ENCODE results near the gene FRY.
A peak's percentile ranks its signal among the peaks of the same experiment; 100 is the strongest.
"Not testable (repeated sequence)": the region's sequence is repeated elsewhere in the genome, so short reads cannot be mapped to it uniquely, and the experiment has no call there.

Gene FRY

DNA sequence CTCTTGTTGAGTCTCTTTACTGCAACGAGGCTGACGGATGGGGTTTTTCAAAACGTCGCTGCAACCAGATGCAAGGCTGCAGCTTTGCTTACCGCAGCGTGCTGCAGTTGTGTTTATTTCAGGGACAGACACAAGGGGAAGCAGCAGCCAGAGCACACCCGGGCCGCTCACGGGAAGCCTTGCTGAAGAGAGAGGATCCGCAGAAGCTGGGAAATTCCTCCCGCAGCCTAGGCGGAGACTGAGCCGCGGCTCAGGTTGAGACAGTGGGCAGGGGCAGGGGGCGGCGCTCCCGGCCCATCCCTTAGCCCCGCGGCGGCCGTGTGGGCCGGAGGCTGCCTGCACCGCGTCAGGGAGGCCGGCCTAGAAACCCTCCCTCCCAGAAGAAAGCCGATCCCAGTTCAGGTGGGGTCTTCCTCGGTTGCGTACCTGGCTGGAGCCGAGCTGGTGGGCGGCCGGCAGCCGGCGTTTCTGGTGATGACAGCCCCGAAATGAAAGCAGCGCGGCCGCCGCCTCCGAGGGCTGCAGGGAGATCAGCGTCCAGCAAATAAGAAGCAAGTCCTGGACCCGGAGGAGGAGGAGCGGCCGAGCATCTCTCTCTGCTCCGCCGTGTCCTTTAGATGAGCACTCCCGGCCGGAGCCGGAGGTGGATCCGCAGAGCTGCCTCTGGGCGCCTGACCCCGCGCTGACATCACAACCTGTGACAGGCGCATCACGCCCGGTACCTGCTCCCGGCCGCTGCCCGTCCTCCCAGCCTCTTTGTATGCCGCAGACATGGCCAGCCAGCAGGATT, at the start of gene FRY:
Gene FRY (plus strand): TSS at position 750 of the 790 bp plus-strand sequence. CDS start 22 bp downstream, at position 772.
- DNase-seq (ENCODE audit: low read depth in 1 of 2, low spot score in 1 of 2): peak; percentile 3 to 5

DNA sequence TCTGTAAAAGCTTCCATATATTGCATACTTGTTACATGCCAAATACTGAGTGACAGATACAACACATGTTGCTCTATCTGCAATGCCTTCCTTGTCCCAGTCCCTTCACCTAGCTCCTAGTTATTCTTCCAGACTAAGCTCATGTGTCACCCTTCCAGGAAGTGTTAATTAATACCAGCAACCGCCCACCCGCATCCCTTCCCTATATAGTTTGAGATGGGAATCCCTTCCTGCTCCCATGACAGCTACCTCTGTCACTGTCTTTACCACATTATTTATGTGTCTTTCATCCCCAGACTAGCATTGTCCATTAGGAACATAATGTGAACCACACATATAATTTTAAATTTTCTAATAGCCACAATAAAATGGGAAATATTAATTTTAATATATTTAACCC, 49.5 kb upstream of the FRY start:
- no peak for DNase-seq (ENCODE audit: low read depth in 1 of 2, low spot score in 1 of 2)

DNA sequence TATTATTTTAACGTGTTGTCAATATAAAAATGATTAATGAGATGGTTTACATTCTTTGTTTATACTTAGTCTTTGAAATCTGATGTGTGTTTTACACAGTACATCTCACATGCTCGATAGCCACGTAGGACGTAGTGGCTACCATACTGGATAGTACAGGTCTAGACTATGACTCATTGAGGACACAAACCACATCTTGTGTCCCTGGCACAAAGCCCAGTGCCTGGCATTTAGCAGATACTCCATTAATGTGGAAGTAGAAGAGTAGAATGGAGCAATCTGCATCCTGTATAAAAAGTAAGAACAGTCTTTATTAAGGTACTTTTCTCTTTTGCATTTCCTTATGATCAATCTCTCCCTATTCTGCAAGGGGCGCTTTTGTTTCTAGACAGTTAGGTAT, 49.0 kb upstream of the FRY start:
- no peak for DNase-seq (ENCODE audit: low read depth in 1 of 2, low spot score in 1 of 2)

DNA sequence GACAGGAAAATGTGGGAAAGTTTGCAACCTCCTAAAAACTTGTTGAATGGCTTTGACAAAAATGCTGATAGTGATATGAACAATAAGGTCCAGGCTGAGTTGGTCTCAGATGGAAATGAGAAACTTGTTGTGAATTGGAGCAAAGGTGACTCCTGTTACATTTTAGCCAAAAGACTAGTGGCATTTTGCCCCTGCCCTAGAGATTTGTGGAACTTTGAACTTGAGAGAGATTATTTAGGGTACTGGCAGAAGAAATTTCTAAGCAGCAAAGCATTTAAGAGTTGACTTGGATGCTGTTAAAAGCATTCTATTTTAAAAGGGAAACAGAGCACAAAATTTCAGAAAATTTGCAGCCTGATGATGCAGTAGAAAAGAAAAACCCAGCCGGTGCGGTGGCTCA, 47.9 kb upstream of the FRY start:
- DNase-seq (ENCODE audit: low read depth in 1 of 2, low spot score in 1 of 2): not testable (repeated sequence)

DNA sequence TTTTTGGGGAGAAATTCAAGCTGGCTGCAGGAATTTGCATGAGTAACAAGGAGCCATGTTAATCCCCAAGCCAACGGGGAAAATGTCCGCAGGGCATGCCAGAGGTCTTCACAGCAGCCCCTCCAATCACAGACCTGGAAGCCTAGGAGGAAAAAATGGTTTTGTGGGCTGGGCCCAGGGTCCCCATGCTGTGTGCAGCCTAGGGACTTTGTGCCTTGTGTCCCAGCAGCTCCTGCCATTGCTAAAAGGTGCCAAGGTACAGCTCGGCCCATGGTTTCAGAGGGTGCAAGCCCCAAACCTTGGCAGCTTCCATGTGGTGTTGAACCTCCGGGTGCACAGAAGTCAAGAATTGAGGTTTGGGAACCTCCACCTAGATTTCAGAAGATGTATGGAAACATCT, 47.2 kb upstream of the FRY start:
- DNase-seq (ENCODE audit: low read depth in 1 of 2, low spot score in 1 of 2): not testable (repeated sequence)

DNA sequence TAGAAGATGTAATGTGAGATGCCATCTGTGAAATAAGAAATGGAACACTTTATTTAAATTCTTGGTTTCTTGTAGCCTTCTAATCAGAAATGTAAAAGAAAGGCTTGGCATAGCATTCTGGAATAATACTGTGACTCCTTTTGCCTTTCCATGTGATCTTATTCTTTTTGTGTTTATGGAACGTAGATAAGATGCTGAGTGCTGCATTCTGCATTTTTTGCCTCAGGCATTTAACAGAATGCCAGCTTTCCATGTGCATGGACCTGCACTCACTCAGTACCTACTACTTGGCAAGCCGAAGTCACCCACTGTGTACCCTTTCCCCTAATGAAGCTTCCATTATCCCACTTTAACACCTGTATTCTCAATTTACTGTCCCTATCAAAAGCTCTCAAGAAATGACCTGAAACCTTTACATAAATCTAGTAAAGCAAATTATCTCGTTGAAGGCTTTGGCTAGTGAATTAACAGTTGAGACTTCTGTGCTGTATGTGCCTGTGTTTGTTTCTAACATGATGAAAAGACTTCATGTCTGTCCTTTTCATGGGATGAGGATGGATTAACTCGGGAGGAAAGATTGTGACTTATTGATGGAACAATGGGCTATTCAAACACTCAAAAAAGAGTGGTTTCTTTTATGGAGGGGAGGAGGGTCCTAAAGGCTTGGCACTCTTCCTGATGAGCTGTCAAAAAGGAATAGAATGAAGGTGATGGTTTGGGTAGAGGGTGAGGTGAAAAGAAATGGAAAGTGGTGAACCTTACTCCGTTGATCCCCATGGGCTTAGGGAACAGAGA, 44.7 kb upstream of the FRY start:
- no peak for DNase-seq (ENCODE audit: low read depth in 1 of 2, low spot score in 1 of 2)

DNA sequence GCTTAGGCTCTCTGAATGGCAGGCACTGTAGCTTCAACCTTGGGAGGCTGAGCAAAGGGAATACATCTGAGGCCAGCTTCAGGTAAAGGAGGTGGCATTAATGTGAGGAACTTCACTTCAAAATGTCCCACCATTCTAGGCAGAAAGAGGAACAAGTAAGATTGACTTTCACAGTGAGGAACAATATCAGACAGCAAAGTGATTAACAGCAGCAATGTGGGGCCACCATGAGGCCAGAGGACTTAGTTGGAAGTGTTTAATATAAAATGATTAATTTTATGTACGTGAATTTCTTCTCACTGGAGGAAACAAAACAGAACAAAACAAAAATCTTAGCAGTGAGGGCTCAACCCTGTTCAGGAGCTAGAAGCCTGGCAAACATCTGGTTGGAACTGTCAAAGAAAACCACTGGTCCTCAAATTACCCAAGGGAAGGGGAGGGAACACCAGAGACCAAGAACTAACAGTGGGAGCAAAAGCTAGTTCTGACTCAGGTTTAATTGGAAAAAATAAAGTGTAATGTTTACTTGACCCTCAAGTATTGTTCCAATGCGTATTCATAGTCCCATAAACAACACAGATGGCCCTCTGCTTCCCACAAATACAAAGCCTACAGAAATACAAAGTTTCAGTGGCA, 43.9 kb upstream of the FRY start:
- no peak for DNase-seq (ENCODE audit: low read depth in 1 of 2, low spot score in 1 of 2)

DNA sequence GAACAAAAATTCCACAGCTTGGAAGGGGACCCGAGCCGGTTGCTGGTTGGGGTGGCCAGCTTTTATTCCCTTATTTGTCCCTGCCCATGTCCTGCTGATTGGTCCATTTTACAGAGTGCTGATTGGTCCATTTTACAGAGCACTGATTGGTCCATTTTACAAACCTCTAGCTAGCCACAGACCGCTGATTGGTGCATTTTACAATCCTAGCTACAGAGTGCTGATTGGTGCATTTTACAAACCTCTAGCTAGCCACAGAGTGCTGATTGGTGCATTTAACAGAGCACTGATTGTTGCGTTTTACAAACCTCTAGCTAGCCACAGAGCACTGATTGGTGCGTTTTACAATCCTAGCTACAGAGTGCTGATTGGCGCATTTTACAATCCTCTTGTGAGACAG, 37.2 kb upstream of the FRY start:
- DNase-seq (ENCODE audit: low read depth in 1 of 2, low spot score in 1 of 2): not testable (repeated sequence)

DNA sequence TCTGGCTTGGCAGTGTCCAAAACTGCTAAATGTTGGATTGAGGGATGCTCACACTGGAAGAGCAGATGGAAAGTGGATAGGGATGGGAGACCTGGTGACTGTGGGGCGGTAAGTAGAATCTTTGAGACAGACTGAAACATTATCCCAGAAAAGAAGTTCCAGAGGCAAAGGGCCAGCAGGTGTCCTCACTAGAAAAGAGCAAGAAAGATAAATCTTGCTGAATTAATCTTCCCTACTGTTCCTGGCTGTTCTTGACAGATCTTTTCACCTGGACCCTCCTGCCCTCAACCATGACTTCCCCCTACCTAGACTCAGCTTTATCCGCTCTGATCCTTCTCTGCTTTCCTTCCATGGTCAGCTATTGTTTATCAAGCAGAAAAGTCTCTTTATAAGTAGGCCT, 35.0 kb upstream of the FRY start:
- no peak for DNase-seq (ENCODE audit: low read depth in 1 of 2, low spot score in 1 of 2)

DNA sequence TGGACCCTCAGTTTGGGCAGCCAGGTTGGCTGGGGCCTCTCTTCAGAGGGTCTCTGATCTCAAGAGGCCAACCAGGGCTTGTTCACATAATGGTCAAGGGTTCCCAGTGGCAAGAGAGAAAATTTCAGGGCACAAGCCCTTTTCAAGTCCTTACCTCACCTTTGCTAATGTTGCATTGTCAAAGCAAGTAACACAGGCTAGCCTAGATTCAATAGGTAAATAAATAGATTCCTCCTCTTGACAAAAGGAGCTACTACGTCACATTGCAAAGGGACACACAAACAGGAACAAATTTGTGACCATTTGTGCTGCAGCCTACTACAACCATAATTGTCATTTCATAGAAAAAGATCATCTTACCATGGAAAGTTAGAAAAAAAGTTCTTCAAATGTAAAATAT, 33.9 kb upstream of the FRY start:
- no peak for DNase-seq (ENCODE audit: low read depth in 1 of 2, low spot score in 1 of 2)

DNA sequence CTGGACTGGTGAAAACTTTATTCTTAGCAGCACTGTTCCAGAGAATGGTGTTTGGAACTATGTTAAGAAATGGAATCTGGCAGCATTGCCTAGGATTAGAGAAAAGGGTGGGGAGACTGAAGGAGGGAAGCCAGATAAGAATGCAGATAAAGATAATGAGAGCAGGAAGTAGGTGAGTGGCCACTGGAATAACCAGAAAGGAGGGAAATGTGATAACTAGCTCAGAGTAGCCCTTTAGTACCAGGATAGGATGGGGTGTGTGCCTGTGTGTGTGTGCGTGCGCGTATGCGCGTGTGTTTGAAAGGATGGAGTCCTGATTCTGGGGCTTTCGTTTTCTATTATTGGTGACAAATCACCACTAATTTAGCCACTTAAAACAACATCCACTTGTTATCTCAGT, 33.4 kb upstream of the FRY start:
- no peak for DNase-seq (ENCODE audit: low read depth in 1 of 2, low spot score in 1 of 2)

DNA sequence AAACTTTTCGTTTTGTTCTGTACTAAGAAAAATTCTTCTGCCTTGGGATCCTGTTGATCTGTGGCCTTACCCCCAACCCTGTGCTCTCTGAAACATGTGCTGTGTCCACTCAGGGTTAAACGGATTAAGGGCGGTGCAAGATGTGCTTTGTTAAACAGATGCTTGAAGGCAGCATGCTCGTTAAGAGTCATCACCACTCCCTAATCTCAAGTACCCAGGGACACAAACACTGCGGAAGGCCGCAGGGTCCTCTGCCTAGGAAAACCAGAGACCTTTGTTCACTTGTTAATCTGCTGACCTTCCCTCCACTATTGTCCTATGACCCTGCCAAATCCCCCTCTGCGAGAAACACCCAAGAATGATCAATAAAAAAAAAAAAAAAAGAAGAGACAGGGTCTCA, 30.8 kb upstream of the FRY start:
- not testable (repeated sequence) for DNase-seq (ENCODE audit: low read depth in 1 of 2, low spot score in 1 of 2)

DNA sequence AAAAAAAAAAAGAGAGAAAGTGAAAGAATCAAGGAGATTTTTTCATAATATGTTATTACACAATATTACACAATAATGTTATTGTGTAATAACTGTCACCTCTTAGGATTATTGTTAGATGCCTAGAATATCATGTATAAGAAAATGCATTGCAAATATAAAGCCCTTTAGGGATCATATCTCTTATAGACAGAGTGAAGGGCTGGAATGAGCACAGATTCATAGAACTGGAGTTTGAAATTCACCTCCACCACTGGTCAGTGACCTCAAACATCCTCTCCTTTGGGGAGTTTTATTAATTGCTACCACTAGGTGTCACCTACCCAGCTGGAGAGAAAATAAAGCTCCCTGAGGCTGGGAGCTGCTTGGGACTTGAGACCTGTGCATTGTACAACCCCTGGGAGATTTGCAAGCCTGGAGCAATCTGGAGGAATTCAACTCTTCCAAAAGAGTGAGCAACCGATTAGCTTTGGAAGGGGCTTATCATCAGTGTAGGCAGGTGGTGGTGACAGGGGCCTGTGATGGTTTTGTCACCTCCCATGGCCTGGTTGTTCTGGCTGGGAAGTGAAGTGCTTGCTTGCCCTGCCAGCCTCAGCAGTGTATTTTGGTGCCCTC, 30.3 kb upstream of the FRY start:
- DNase-seq (ENCODE audit: low read depth in 1 of 2, low spot score in 1 of 2): no peak

DNA sequence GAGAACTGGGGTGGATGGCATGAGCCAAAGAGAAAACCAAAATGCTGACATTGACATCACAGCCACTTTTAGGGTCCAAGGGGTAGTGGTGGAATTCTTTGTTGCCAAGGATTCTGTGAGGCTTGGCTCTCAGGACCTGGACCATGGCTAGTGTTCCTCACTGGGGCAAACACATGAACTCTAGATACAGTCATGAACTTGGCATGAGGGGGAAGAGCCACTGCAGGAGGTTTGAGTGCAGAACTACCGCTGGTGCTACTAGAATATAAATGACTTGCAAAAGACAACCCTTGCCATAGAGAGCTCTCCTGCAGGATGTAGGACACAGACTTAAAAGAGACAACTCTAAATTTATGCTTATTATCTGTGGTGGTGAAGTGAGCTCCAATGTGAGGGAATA, 29.8 kb upstream of the FRY start:
- no peak for DNase-seq (ENCODE audit: low read depth in 1 of 2, low spot score in 1 of 2)

DNA sequence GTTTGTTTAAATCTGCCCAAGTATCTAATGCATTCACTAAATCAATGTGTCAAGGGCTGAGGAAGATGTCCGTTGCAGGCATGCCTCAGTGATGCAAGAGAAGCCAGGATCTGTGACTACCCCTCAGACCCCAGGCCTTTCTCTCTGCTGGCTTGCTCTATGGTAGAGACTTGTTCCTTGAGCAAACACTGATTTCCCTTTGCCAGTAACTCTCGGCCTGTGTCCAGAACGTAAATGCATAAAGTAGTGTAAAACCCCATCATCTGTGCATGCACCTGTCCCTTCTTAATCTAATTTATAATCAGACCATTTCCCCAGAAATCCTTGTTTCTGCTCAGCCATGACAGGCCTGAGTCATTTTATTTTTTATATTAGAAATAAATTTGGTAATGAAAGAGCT, 28.7 kb upstream of the FRY start:
- no peak for DNase-seq (ENCODE audit: low read depth in 1 of 2, low spot score in 1 of 2)

DNA sequence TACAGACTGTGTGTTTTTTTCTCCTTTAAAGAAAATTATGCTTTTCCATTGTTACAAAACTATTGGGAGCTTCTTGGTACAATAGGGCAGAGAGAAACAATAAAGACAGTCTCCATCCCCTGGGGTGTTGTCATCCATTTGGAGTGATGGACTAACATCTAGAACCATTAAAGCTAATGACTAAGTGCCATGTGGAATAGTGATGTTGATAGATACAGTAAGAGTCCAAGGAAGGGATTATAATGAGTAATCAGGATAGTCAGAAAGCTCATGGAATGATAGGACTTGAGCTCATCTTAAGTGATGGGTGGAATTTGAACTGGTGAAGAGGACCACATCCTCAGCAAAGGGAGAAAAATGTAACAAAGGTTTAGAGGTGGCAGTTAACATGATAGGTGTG, 24.1 kb upstream of the FRY start:
- no peak for DNase-seq (ENCODE audit: low read depth in 1 of 2, low spot score in 1 of 2)

DNA sequence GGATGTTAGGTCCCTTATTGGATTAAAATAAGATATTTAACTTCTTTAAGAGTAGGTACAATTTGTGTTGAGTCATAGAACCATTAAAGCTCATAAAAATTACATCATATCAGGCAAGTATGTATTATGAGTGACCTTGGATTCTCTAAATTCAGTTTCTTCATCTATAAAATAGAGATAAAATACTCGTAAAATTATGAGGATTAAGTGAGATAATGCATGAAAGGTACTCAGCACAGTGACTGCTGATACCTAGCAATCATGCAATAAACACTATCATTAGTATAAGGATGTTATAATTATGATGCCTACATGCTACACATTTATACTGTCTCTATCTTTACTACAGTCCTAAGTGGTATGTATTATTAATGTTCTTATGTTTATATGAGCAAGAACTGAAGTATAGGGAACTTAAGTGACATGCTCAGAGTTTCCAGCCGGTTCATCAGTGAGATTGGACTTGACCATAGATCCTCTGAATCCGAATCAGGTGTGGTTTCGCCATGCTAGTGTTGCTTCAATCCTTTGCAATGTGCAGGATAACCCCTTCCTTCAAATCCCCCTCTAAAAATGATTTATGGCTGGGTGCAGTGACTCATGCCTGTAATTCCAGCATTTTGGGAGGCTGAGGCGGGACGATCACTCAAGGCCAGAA, 22.9 kb upstream of the FRY start:
- DNase-seq (ENCODE audit: low read depth in 1 of 2, low spot score in 1 of 2): no peak

DNA sequence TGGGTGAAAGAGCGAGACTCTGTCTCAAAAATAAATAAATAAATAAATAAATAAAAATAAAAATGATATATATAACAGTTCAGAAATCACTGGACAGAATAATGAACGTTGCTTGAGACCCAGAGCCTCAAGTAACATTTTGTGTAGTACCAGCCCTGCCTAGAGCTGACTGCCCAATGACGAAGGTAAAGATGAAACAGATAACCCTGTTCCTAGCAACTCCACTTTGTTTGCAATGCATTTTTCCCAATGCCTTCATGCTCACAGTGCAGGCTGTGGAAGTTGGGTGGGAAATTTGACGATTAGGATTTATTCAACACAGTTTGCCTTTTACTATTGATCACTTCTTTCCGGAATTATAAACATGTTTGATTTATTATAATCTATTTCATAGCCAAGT, 22.2 kb upstream of the FRY start:
- DNase-seq (ENCODE audit: low read depth in 1 of 2, low spot score in 1 of 2): no peak

DNA sequence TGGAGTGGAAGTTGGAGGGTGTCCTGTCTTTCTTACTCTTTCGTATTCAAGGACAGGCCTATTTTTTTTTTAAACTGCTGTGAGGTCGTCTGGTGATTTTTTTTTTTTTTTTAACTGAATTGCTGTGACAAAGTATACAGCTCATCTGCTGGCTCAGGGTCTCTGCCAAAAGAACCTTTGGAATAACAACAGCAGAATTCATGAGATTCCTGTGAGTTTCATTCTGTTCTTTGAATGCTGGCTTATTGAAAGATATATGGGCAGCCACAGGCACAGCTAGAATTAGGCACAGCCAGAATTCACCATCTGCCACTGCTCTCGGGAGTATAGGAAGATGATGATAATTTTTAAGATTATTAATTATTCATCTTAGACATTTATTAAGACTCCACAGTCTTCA, 21.4 kb upstream of the FRY start:
- DNase-seq (ENCODE audit: low read depth in 1 of 2, low spot score in 1 of 2): no peak

DNA sequence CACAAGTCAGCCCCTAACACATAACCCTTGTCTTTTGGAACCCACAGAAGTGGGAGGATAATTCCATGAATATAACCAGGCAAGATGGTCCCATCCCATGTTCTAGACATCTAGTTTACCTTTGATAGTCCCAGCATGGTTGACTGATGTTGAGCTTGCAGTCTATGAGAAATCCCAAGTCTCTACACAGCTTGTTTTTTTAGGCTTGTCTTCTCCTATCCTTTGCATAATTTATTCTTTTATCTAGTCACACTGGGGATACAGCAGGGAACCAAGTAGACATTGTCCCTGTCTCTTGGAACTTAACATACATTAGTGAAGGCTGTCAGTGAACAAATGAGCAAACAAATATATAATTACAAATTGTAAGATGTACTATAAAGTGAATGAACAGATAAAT, 19.6 kb upstream of the FRY start:
- no peak for DNase-seq (ENCODE audit: low read depth in 1 of 2, low spot score in 1 of 2)

DNA sequence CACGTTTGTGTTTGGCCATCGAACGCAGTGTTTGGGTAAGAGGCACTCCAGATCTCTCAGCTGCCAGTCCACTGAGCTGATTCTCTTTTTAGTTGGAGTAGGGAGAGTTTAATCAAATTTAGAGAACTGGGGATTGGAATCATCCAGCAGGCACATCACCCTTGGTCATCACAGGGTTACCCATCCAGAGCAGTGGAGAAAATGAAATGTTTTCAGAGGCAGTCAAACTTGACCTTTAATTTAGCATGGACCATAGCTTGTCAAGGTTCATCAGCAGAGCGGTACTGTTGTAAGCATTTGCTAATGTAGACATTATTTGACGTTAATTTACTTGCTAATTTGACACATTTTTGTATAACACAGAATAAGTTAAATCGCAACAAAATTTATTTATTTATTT, 18.4 kb upstream of the FRY start:
- DNase-seq (ENCODE audit: low read depth in 1 of 2, low spot score in 1 of 2): no peak

Measured in activated T-helper 1 cell treated with anti-CD3 and anti-CD28 coated beads, Interleukin-2, amount 50 U/mL, for 16 hours (primary cell).